ENCODE results near the gene SLC47A2.
A peak's percentile ranks its signal among the peaks of the same experiment; 100 is the strongest.

Gene SLC47A2

GRCh38 chr17:19663097-19663496 is 53.3 kb downstream of the SLC47A2 start:
- TF ChIP-seq USF1 (IDR thresholded peaks at IDR 0.05): no peak
- TF ChIP-seq EGR1 (IDR thresholded peaks at IDR 0.05): no peak
- TF ChIP-seq ZBTB7A (IDR thresholded peaks at IDR 0.05; ENCODE audit: low read depth): no peak
- TF ChIP-seq CREB1 (IDR thresholded peaks at IDR 0.05; ENCODE audit: low read depth): no peak

- TF ChIP-seq REST (IDR thresholded peaks at IDR 0.05; ENCODE audit: low read depth) (no peak), YY1 (IDR thresholded peaks at IDR 0.05; ENCODE audit: low read depth) (no peak), CEBPB (IDR thresholded peaks at IDR 0.05) (no peak), FOXM1 (IDR thresholded peaks at IDR 0.05; ENCODE audit: borderline replicate concordance, low read depth) (no peak)
Measured at GRCh38 chr17:19661121-19661520, 55.3 kb downstream of the SLC47A2 start.

- no peak for TF ChIP-seq YY1 (IDR thresholded peaks at IDR 0.05; ENCODE audit: low read depth)
- TF ChIP-seq REST (IDR thresholded peaks at IDR 0.05; ENCODE audit: low read depth): no peak
- no peak for TF ChIP-seq EGR1 (IDR thresholded peaks at IDR 0.05)
- no peak for TF ChIP-seq EP300 (IDR thresholded peaks at IDR 0.05; ENCODE audit: borderline replicate concordance)
- no peak for TF ChIP-seq TCF12 (IDR thresholded peaks at IDR 0.05; ENCODE audit: low read depth)
- no peak for TF ChIP-seq CEBPB (IDR thresholded peaks at IDR 0.05)
- TF ChIP-seq CREB1 (IDR thresholded peaks at IDR 0.05; ENCODE audit: low read depth): no peak
- no peak for TF ChIP-seq FOXM1 (IDR thresholded peaks at IDR 0.05; ENCODE audit: borderline replicate concordance, low read depth)
- TF ChIP-seq TEAD4 (IDR thresholded peaks at IDR 0.05): no peak
- no peak for TF ChIP-seq MAX (IDR thresholded peaks at IDR 0.05)
- no peak for TF ChIP-seq ZBTB7A (IDR thresholded peaks at IDR 0.05; ENCODE audit: low read depth)
Measured at GRCh38 chr17:19660219-19660870, 56.0 kb downstream of the SLC47A2 start.

- TF ChIP-seq FOXM1 (IDR thresholded peaks at IDR 0.05; ENCODE audit: borderline replicate concordance, low read depth): no peak
- peak; percentile 54; the same call in 1 of the 2 replicates for TF ChIP-seq TCF12 (IDR thresholded peaks at IDR 0.05; ENCODE audit: low read depth)
- no peak for TF ChIP-seq USF1 (IDR thresholded peaks at IDR 0.05)
- no peak for TF ChIP-seq MAX (IDR thresholded peaks at IDR 0.05)
- TF ChIP-seq NFIC (IDR thresholded peaks at IDR 0.05): peak; percentile 79
- no peak for TF ChIP-seq ZBTB7A (IDR thresholded peaks at IDR 0.05; ENCODE audit: low read depth)
- peak; percentile 87 for TF ChIP-seq CEBPB (IDR thresholded peaks at IDR 0.05)
- no peak for TF ChIP-seq YY1 (IDR thresholded peaks at IDR 0.05; ENCODE audit: low read depth)
- TF ChIP-seq TEAD4 (IDR thresholded peaks at IDR 0.05): peak; percentile 65
- no peak for TF ChIP-seq CREB1 (IDR thresholded peaks at IDR 0.05; ENCODE audit: low read depth)
- peak; percentile 50; the same call in 1 of the 2 replicates for TF ChIP-seq EP300 (IDR thresholded peaks at IDR 0.05; ENCODE audit: borderline replicate concordance)
- TF ChIP-seq REST (IDR thresholded peaks at IDR 0.05; ENCODE audit: low read depth): no peak
Measured at GRCh38 chr17:19659366-19660177, 56.8 kb downstream of the SLC47A2 start.
